Muscle layer of colon (tissue), 2 donors: ENCODE results near the gene STARD8.
"Not testable (repeated sequence)": the region's sequence is repeated elsewhere in the genome, so short reads cannot be mapped to it uniquely, and the experiment has no call there.

Experiments
- H3K27ac ChIP-seq: one replicate; pipeline ENCODE4 v1.7.0; 2013; ENCODE audit warnings: low read depth, mild to moderate bottlenecking, low read length, moderate library complexity
- H3K27me3 ChIP-seq, 2 donors: one replicate each; pipeline ENCODE4 v1.7.0; 2013; ENCODE audit warnings: low read length in 2 of 2, mild to moderate bottlenecking in 2 of 2; ENCODE audit not compliant: insufficient read depth in 2 of 2, control insufficient read depth in 1 of 2
- H3K36me3 ChIP-seq: one replicate; pipeline ENCODE4 v1.7.0; 2013; ENCODE audit warnings: mild to moderate bottlenecking, low read length; ENCODE audit not compliant: insufficient read depth
- H3K4me1 ChIP-seq: one replicate; pipeline ENCODE4 v1.7.0; 2013; ENCODE audit warnings: mild to moderate bottlenecking, low read length; ENCODE audit not compliant: insufficient read depth
- H3K4me3 ChIP-seq, 2 donors: one replicate each; pipeline ENCODE4 v1.7.0; 2013; ENCODE audit warnings: low read length in 2 of 2, low read depth in 1 of 2, mild to moderate bottlenecking in 1 of 2, moderate library complexity in 1 of 2
- H3K9ac ChIP-seq: one replicate; pipeline ENCODE4 v1.7.0; 2013; ENCODE audit warnings: low read length
- H3K9me3 ChIP-seq: one replicate; pipeline ENCODE4 v1.7.0; 2013; ENCODE audit warnings: mild to moderate bottlenecking, low read length
- donor health status: abdominal sarcoma.
- donor health status: Adenocarcinoma of cecum.

Gene STARD8

DNA sequence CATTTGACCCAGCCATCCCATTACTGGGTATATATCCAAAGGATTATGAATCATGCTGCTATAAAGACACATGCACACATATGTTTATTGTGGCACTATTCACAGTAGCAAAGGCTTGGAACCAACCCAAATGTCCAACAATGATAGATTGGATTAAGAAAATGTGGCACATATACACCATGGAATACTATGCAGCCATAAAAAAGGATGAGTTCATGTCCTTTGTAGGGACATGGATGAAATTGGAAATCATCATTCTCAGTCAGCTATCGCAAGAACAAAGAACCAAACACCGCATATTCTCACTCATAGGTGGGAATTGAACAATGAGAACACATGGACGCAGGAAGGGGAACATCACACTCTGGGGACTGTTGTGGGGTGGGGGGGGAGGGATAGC, 94.4 kb downstream of the STARD8 start:
- H3K36me3 ChIP-seq, H3K27ac ChIP-seq, H3K9ac ChIP-seq, H3K9me3 ChIP-seq, H3K4me1 ChIP-seq, H3K4me3 ChIP-seq, H3K27me3 ChIP-seq: not testable (repeated sequence)

DNA sequence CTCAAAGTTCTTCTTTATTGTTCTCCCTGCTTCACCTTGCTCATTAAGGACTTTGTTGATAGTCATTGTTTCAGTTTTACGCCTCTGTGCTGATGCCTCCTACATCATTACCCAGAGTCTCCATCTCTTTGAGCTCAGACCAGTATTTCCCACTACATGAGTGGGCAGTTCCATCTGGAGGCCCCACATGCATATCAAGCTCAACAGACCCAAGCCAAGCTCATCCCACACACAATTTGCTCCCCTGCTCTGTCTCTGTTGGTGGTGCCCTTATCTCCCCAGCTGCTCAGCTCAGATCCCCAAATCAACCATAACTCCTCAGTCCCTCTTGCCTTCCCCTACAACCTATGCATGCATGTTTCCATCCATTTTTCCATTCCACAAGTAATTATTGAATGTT, 96.3 kb downstream of the STARD8 start:
- no peak overlapping the region for H3K9ac ChIP-seq
- no peaks in the 10 kb centered on the region for H3K36me3 ChIP-seq
- no peak overlapping the region for H3K27ac ChIP-seq
- H3K4me1 ChIP-seq, result no peaks in the 10 kb centered on the region
- peaks cover 0 to 4% of the 10 kb centered on the region in 2 donors for H3K27me3 ChIP-seq
- no peaks in the 10 kb centered on the region for H3K9me3 ChIP-seq
- no peak overlapping the region for H3K4me3 ChIP-seq

DNA sequence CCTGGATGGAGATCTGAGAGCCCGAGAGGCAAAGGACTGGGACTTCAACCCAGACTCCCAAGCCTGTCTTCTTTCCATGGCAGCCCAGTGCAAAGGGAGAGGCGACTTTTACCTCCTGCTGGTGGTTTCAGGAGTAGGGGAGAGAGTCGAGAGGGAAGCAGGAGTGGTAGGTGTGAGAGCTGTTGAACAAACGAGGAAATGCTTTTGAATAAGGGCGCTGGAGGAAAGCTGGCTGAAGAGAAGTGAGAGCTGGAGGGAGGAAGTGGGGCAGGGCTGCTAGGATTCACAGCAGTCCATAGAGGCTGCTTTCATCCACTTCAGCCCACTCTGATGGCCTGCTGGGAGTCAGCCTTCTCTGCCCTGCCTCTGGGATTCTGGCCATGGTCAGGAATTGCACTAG, 99.5 kb downstream of the STARD8 start:
- no peaks in the 10 kb centered on the region for H3K36me3 ChIP-seq
- H3K27ac ChIP-seq, result no peak overlapping the region
- no peaks in the 10 kb centered on the region for H3K4me1 ChIP-seq
- H3K27me3 ChIP-seq, result peaks cover 0 to 4% of the 10 kb centered on the region in 2 donors
- H3K9ac ChIP-seq, result no peak overlapping the region
- no peak overlapping the region for H3K4me3 ChIP-seq
- H3K9me3 ChIP-seq, result no peaks in the 10 kb centered on the region

DNA sequence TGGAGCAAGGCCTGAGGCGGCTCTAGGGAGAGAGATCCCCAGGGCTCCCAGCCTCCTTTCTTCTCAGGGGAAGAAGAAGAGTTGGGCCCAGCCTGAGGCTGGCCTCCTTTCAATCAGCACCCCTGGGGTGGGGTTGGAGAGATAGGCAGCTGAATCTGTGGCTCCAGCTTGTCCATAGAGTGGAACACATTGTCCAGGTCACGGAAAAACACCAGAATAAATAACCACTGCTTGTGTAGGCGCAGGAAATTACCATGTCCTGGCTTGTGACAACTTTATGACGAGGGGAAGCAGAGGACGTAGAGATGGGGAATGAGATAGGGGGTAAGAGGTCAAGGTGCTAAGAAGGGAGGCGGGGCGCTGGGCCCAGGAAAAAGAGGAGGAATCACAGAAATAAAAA, 100.6 kb downstream of the STARD8 start:
- Histone ChIP-seq H3K36me3 (no peaks in the 10 kb centered on the region), H3K9ac (no peak overlapping the region), H3K9me3 (no peaks in the 10 kb centered on the region), H3K4me1 (no peaks in the 10 kb centered on the region), H3K4me3 (no peak overlapping the region), H3K27me3 (peaks cover 0 to 4% of the 10 kb centered on the region in 2 donors), H3K27ac (no peak overlapping the region)

DNA sequence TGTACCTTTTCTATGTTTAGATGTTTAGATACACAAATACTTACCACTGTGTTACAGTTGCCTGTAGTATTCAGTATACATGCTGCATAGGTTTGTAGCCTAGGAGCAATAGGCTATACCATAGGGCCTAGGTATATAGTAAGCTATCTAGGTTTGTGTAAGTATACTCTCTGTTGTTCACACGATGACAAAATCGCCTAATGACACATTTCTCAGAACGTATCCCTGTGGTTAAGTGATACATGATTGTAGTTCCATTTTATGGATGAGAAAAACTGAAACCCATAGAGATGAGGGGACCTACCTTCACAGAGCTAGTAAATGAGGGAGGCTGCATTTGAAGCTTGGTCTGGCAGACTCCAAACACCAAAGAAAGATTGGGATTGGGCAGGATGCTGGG, 102.0 kb downstream of the STARD8 start:
- H3K4me1 ChIP-seq, result no peaks in the 10 kb centered on the region
- peaks cover 0 to 8% of the 10 kb centered on the region in 2 donors for H3K27me3 ChIP-seq
- no peak overlapping the region for H3K4me3 ChIP-seq
- H3K27ac ChIP-seq, result no peak overlapping the region
- no peak overlapping the region for H3K9ac ChIP-seq
- no peaks in the 10 kb centered on the region for H3K9me3 ChIP-seq
- H3K36me3 ChIP-seq, result no peaks in the 10 kb centered on the region

DNA sequence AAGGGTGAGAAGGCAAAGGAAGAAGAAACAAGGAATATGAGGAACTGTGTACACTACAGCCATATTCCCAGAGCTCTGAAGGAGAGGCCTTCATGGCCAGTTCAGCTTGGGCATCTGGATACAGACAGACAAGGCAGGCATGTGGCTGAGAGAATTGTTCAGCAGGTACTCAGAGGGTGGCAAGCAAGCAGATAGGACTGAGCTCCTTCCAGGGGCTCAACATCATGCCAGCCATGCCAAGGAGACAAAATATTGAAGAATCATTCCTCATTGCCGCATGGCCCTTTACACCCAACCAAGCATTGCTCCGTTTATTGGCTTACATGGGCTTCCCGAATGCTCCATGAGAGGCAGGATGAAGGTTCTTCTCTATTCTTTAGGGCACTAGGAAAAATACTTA, 102.8 kb downstream of the STARD8 start:
- H3K9ac ChIP-seq, result no peak overlapping the region
- no peaks in the 10 kb centered on the region for H3K4me1 ChIP-seq
- H3K27me3 ChIP-seq, result peaks cover 0 to 4% of the 10 kb centered on the region in 2 donors
- H3K4me3 ChIP-seq, result no peak overlapping the region
- no peaks in the 10 kb centered on the region for H3K9me3 ChIP-seq
- no peaks in the 10 kb centered on the region for H3K36me3 ChIP-seq
- no peak overlapping the region for H3K27ac ChIP-seq

DNA sequence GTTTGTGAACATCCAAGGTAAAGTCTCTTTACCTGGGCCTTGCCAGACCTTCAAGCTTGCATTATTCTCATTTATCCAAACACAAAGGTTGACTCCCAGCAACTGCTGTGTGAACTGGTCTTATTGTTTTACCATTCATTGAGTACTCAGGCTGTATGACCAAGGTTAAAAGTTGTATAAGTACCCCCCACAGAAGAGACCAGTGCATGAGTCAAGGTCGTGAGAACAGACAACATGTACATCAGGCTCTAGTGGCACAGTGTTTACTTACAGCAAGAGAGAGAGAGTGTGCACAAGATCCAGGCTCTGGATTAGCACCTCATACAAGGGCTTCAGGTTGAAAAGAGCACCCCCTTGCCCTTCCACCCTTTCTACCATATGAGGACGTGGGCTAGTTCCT, 103.9 kb downstream of the STARD8 start:
- H3K4me3 ChIP-seq, result no peak overlapping the region
- no peaks in the 10 kb centered on the region for H3K4me1 ChIP-seq
- no peak overlapping the region for H3K27ac ChIP-seq
- no peaks in the 10 kb centered on the region for H3K36me3 ChIP-seq
- no peak overlapping the region for H3K9ac ChIP-seq
- H3K27me3 ChIP-seq, result peaks cover 0 to 4% of the 10 kb centered on the region in 2 donors
- no peaks in the 10 kb centered on the region for H3K9me3 ChIP-seq

DNA sequence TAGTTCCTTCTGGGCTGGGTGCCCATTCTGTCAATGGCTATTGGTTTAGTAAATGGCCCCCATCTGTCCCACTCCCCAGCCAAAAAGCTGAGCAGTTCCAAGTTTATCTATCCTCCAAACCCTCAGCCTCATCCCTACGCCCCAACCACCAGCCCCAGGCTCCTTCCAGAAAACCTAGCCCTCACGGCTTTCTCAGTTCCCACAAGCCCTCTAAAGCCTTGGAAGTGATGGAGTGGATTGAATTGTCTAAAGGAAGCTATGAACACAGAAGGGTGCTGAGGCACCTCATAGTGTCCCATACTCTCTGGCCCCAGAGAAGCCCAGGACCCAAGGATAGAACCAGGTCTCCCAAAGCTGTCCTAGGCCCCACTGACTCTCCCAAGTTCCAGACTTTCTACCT, 105.8 kb downstream of the STARD8 start:
- Histone ChIP-seq H3K36me3 (no peaks in the 10 kb centered on the region), H3K9ac (no peak overlapping the region), H3K4me3 (no peak overlapping the region), H3K9me3 (no peaks in the 10 kb centered on the region), H3K27ac (no peak overlapping the region), H3K27me3 (peaks cover 0 to 4% of the 10 kb centered on the region in 2 donors), H3K4me1 (no peaks in the 10 kb centered on the region)

DNA sequence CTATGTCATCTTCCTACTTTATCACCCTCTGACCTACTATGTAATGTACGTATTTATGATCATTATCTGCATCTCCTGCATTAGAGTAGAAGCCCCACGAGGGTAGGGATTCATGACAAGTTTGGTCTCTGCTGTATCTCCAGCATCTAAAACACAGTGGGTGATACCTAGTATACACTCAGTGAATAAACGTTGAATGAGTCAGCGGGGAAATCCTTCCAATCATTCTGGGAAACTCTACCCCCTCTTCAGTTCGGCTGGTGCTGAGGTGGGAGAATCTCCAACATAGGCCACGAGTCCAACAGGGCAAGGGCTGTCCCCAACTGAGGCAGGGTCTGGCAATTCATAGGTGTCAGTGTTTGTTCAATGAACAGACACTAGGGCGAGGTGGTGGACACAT, 106.9 kb downstream of the STARD8 start:
- Histone ChIP-seq H3K36me3 (no peaks in the 10 kb centered on the region), H3K27ac (no peak overlapping the region), H3K9ac (no peak overlapping the region), H3K4me3 (no peak overlapping the region), H3K9me3 (no peaks in the 10 kb centered on the region), H3K4me1 (no peaks in the 10 kb centered on the region), H3K27me3 (peaks cover 0 to 4% of the 10 kb centered on the region in 2 donors)

DNA sequence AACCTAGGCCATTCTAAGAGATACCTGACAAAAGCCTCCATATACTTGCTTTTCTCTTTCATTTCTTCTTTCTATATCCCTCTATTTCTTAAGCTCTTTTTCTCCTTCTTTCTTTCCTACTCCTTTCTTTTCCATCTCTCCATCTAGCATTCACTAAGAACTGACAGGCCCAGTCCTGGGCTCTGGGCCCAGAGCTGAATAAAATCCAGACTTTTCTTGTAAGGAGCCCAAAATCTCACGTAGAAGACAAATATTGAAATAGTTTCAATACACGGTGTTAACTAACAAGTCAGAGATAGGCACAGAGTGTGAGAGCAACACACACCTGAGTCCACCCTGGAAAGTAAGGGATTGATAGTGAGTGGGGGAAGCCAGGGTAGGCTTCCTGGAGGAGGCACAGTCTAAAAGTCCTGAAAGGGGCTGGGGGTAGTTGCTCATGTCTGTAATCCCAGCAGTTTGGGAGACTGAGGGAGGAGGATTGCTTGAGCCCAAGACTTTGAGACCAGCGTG, 108.2 kb downstream of the STARD8 start:
- Histone ChIP-seq H3K4me1 (no peaks in the 10 kb centered on the region), H3K27ac (no peak overlapping the region), H3K4me3 (no peak overlapping the region), H3K9me3 (no peaks in the 10 kb centered on the region), H3K9ac (no peak overlapping the region), H3K27me3 (peaks cover 0 to 4% of the 10 kb centered on the region in 2 donors), H3K36me3 (no peaks in the 10 kb centered on the region)

DNA sequence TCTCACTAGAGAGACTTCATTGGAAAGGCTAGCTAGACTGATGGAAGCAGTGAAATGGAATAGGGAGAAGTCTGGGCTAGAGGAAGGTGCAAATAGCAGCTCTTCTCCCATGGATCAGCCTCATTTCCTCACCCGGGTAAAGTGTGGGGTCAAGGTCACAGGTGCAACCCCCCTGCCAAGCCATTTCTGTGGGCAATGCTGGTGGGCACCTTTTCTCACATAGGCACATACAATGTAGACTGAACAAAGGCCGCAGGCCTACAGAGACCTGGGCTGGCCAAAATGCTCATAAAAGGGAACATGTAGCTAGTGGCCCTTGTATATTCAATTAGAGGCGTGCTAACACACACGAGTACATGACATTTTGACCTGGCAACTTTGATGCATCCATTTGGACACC, 109.9 kb downstream of the STARD8 start:
- no peaks in the 10 kb centered on the region for H3K9me3 ChIP-seq
- no peak overlapping the region for H3K27ac ChIP-seq
- peaks cover 0 to 4% of the 10 kb centered on the region in 2 donors for H3K27me3 ChIP-seq
- no peaks in the 10 kb centered on the region for H3K36me3 ChIP-seq
- no peaks in the 10 kb centered on the region for H3K4me1 ChIP-seq
- no peak overlapping the region for H3K9ac ChIP-seq
- no peak overlapping the region for H3K4me3 ChIP-seq

DNA sequence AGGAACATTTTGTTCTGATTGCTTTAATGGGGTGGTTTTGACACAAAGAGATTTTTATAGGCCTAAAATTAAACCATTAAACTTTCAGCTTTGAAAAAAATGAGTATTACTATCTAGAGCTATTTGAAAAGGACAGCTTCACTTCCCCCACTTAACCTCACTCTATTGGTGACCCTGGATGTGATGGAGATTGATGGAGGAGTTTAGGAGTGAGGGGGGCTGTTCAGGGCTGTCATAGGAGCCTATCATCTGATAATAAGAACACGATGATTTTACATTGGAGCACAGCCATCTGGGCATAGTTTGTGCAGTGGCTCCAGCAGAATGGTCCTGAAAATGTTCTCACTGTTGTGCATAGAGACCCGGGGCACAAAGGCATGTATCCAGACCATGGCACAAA, 110.3 kb downstream of the STARD8 start:
- Histone ChIP-seq H3K36me3 (no peaks in the 10 kb centered on the region), H3K27ac (no peak overlapping the region), H3K9ac (no peak overlapping the region), H3K4me1 (no peaks in the 10 kb centered on the region), H3K27me3 (peaks cover 0 to 4% of the 10 kb centered on the region in 2 donors), H3K9me3 (no peaks in the 10 kb centered on the region), H3K4me3 (no peak overlapping the region)
